HepG2 (cell line): Measurements from ENCODE around the gene PDZD2. TPM values are rescaled to one million over a fixed set of nuclear protein-coding genes. Genes with fewer than 3 reads are reported as not detected.

Source experiments
- ATAC-seq: fragments of 200-7000 bp; cut with Tn5 transposase; 3 replicates; pipeline ENCODE4 v1.9.1; 2020; ENCODE audit warnings: mild to moderate bottlenecking, moderate library complexity
- BruUV-seq: library from RNA; stranded (reverse); fragments of 400-500 nt; replicated peaks from 2 replicates; lab custom pipeline; 2021; lab: Mats Ljungman, UMichigan
- CTCF ChIA-PET: fragments of 300-600 bp; formaldehyde crosslinking; extraction: SDS; loops from one replicate; lab custom pipeline; 2021; ENCODE audit warnings: low total read pairs, inconsistent platforms, low intra/inter-chr PET ratio; lab: Yijun Ruan, JAX
- POLR2A ChIA-PET: fragments of 350-600 bp; sonication (Branson Sonifier 250); formaldehyde crosslinking; loops from one replicate; lab custom pipeline; 2020; ENCODE audit warnings: antibody characterized with exemption, inconsistent platforms; lab: Yijun Ruan, JAX
- DNase-seq: peaks from one replicate; pipeline ENCODE4 v3.0.0-alpha.2; 2015; ENCODE audit warnings: low spot score
- FAIRE-seq: peaks from 3 replicates; lab custom pipeline; 2011; peaks lifted over from hg19 to GRCh38; lab: Jason Lieb, UNC
- H2AFZ ChIP-seq: one replicate; pipeline ENCODE4 v1.6.1; 2011; ENCODE audit warnings: low read length, inconsistent platforms
- H3K27ac ChIP-seq: fragments of 300-600 bp; 3 replicates; pipeline ENCODE4 v1.8.0; 2011; ENCODE audit warnings: mixed run types, mild to moderate bottlenecking, mixed read lengths, low read length, inconsistent platforms; ENCODE audit not compliant: insufficient read depth; ENCODE audit errors: extremely low read length
- H3K27me3 ChIP-seq, 2 experiments: fragments of 200-600 bp in 1 of 2; 2 replicates in 1 of 2; 3 replicates in 1 of 2; pipeline versions ENCODE4 v1.6.0 to v1.8.0; 2011; ENCODE audit warnings: low read length in 2 of 2, mild to moderate bottlenecking in 2 of 2, moderate library complexity in 2 of 2, inconsistent platforms in 1 of 2; ENCODE audit not compliant: insufficient read depth in 2 of 2, control insufficient read depth in 1 of 2
- H3K36me3 ChIP-seq, 2 experiments: fragments of 200-600 bp in 1 of 2; replicated peaks in 1 of 2; 2 replicates in 1 of 2; 3 replicates in 1 of 2; pipeline versions ENCODE4 v1.5.1 to v1.8.0; 2011; ENCODE audit warnings: low read length in 2 of 2, inconsistent platforms in 1 of 2; ENCODE audit not compliant: insufficient read depth in 2 of 2, control insufficient read depth in 1 of 2
- H3K4me1 ChIP-seq: 2 replicates; pipeline ENCODE4 v1.5.1; 2012; ENCODE audit warnings: low read length, inconsistent platforms; ENCODE audit not compliant: insufficient read depth
- H3K4me2 ChIP-seq: 2 replicates; pipeline ENCODE4 v1.6.0; 2011; ENCODE audit warnings: low read depth, low read length, inconsistent platforms
- H3K4me3 ChIP-seq, 3 experiments: fragments of 200-600 bp in 1 of 3; sonication (generic), shearing (Covaris generic) in 1 of 3; replicated peaks in 1 of 3; 2 replicates each; pipeline ENCODE4 v1.5.1; 2011 to 2016; ENCODE audit warnings: low read length in 3 of 3, inconsistent platforms in 2 of 3, low read depth in 2 of 3, mild to moderate bottlenecking in 2 of 3, control low read depth in 1 of 3, mixed read lengths in 1 of 3; ENCODE audit not compliant: insufficient read depth in 1 of 3
- H3K79me2 ChIP-seq: one replicate; pipeline ENCODE4 v1.6.1; 2011; ENCODE audit warnings: low read length, inconsistent platforms; ENCODE audit not compliant: insufficient read depth
- H3K9ac ChIP-seq: 2 replicates; pipeline ENCODE4 v1.6.0; 2011; ENCODE audit warnings: mild to moderate bottlenecking, low read depth, low read length, inconsistent platforms; ENCODE audit not compliant: insufficient read depth
- H3K9me3 ChIP-seq: 2 replicates; pipeline ENCODE4 v1.5.1; 2012; ENCODE audit warnings: mild to moderate bottlenecking, low read length
- H4K20me1 ChIP-seq: 2 replicates; pipeline ENCODE4 v1.6.0; 2011; ENCODE audit warnings: inconsistent platforms, mild to moderate bottlenecking, low read length, moderate library complexity; ENCODE audit not compliant: insufficient read depth
- GLI4 ChIP-seq: sonication (generic); formaldehyde crosslinking; IDR thresholded peaks from 2 replicates; pipeline ENCODE4 v1.5.1; 2020; ENCODE audit warnings: missing genetic modification reagents, mild to moderate bottlenecking, moderate library complexity, borderline replicate concordance
- KDM2A ChIP-seq: sonication (generic); formaldehyde crosslinking; IDR thresholded peaks from 2 replicates; pipeline ENCODE4 v1.4.0; 2020; ENCODE audit warnings: low read depth, missing genetic modification reagents, borderline replicate concordance
- PHF20 ChIP-seq: sonication (generic); formaldehyde crosslinking; IDR thresholded peaks from 2 replicates; pipeline ENCODE4 v1.5.0; 2020; ENCODE audit warnings: mild to moderate bottlenecking, missing genetic modification reagents
- SMAD3 ChIP-seq: sonication (generic); formaldehyde crosslinking; IDR thresholded peaks from 2 replicates; pipeline ENCODE4 v1.4.0; 2020; ENCODE audit warnings: missing genetic modification reagents
- ZSCAN22 ChIP-seq: sonication (generic); formaldehyde crosslinking; IDR thresholded peaks from 2 replicates; pipeline ENCODE4 v1.4.0; 2020; ENCODE audit warnings: mild to moderate bottlenecking, missing genetic modification reagents
- ZSCAN29 ChIP-seq: sonication (generic); formaldehyde crosslinking; conservative IDR thresholded peaks from 2 replicates; pipeline ENCODE4 v1.4.0; 2020; ENCODE audit warnings: mild to moderate bottlenecking, missing genetic modification reagents
- WGBS: methylation state at CpG from one replicate; pipeline ENCODE4 v1.1.6; 2017; ENCODE audit warnings: low lambda C conversion rate; 5-methylcytosine and 5-hydroxymethylcytosine counted together
- in situ Hi-C: cut with HindIII; loops from 2 replicates; pipeline ENCODE4 v1.10.0; 2017; ENCODE audit warnings: low pct_unique_long_range_greater_than_20kb; ENCODE audit not compliant: extremely low pct_ligation_motif_present
- intact Hi-C: fragments of 100-400 bp; cut with micrococcal nuclease; formaldehyde crosslinking; loops from one replicate; pipeline ENCODE4 v1.10.0; 2022; ENCODE audit not compliant: unreplicated experiment
- polyA plus RNA-seq, 8 experiments: library from polyadenylated mRNA; depleted of rRNA in 3 of 8; stranded (reverse) in 7 of 8; unstranded in 1 of 8; fragments of >200 nt; fragmentation: Illumina TruSeq in 4 of 8; extraction: Trizol in 4 of 8; gene quantifications; 2 replicates each; pipeline versions ENCODE4 v1.2.1 to v1.2.3, GENCODE V29; 2011 to 2016; ENCODE audit warnings: low read depth in 4 of 8, missing spikeins in 1 of 8, mixed read lengths in 1 of 8; ENCODE audit not compliant: insufficient read depth in 1 of 8
- total RNA-seq, 5 experiments: library from RNA; depleted of rRNA; stranded (reverse); fragments of >200 nt; fragmentation: Illumina TruSeq; extraction: Trizol; gene quantifications; 2 replicates each; pipeline ENCODE4 v1.2.3, GENCODE V29; 2016; ENCODE audit warnings: low read depth in 1 of 5
- TF ChIP-seq, protein P1 (sequence below): sonication (generic); formaldehyde crosslinking; IDR thresholded peaks from 2 replicates; pipeline ENCODE4 v1.5.1; 2020; ENCODE audit warnings: missing genetic modification reagents, mild to moderate bottlenecking, borderline replicate concordance
- TF ChIP-seq, protein P2 (sequence below): sonication (generic); formaldehyde crosslinking; IDR thresholded peaks from 2 replicates; pipeline ENCODE4 v1.4.0; 2020; ENCODE audit warnings: missing genetic modification reagents
- TF ChIP-seq, protein P3 (sequence below): sonication (generic); formaldehyde crosslinking; IDR thresholded peaks from 2 replicates; pipeline ENCODE4 v1.9.0; 2022; ENCODE audit warnings: missing genetic modification reagents, mild to moderate bottlenecking, borderline replicate concordance

The PDZD2 gene
- total and polyA plus RNA-seq, 2 of the 13 experiments (the other 11 are each of a cell fraction or from before 2014, with no cell fraction given): 0.04 TPM; not detected in 1

GRCh38 chr5:32061236-32061635 is 422.3 kb downstream of the PDZD2 start:
- intact Hi-C loops: no loop called here
- CTCF ChIA-PET: no interaction called here

GRCh38 chr5:32066448-32066847 is 427.5 kb downstream of the PDZD2 start:
- CTCF ChIA-PET: no interaction called here
- no peak for ATAC-seq

More at GRCh38 chr5:32061236-32061635, 422.3 kb downstream of the PDZD2 start:
- Histone ChIP-seq H3K9ac (no peak overlapping the region), H3K4me1 (no peaks in the 10 kb centered on the region), H3K9me3 (no peaks in the 10 kb centered on the region), H3K27me3 (no peaks in the 10 kb centered on the region; a peak in 1 of 5 replicates), H3K4me2 (no peak overlapping the region), H3K27ac (no peak overlapping the region), H3K4me3 (no peak overlapping the region), H2AFZ (no peak overlapping the region), H3K79me2 (no peaks in the 10 kb centered on the region), H3K36me3 (no peaks in the 10 kb centered on the region), H4K20me1 (no peaks in the 10 kb centered on the region)
- in situ Hi-C loops: no loop called here
- no peak for ATAC-seq
- WGBS: 7% methylated on average over 2 of the region's 2 CpGs
- TF ChIP-seq ZSCAN29 (no peak), PHF20 (CRISPR knock-in tag) (no peak), GLI4 (CRISPR knock-in tag) (no peak)
- TF ChIP-seq, protein P1, sequence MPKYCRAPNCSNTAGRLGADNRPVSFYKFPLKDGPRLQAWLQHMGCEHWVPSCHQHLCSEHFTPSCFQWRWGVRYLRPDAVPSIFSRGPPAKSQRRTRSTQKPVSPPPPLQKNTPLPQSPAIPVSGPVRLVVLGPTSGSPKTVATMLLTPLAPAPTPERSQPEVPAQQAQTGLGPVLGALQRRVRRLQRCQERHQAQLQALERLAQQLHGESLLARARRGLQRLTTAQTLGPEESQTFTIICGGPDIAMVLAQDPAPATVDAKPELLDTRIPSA: no peak
- TF ChIP-seq, protein P2, sequence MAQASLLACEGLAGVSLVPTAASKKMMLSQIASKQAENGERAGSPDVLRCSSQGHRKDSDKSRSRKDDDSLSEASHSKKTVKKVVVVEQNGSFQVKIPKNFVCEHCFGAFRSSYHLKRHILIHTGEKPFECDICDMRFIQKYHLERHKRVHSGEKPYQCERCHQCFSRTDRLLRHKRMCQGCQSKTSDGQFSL: no peak
- TF ChIP-seq, protein P3, sequence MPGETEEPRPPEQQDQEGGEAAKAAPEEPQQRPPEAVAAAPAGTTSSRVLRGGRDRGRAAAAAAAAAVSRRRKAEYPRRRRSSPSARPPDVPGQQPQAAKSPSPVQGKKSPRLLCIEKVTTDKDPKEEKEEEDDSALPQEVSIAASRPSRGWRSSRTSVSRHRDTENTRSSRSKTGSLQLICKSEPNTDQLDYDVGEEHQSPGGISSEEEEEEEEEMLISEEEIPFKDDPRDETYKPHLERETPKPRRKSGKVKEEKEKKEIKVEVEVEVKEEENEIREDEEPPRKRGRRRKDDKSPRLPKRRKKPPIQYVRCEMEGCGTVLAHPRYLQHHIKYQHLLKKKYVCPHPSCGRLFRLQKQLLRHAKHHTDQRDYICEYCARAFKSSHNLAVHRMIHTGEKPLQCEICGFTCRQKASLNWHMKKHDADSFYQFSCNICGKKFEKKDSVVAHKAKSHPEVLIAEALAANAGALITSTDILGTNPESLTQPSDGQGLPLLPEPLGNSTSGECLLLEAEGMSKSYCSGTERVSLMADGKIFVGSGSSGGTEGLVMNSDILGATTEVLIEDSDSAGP (CRISPR knock-in tag): no peak
- DNase-seq: no peak
- FAIRE-seq: no peak
- POLR2A ChIA-PET: no interaction called here
- BruUV-seq: no TSS peak

More at GRCh38 chr5:32066448-32066847, 427.5 kb downstream of the PDZD2 start:
- in situ Hi-C loops: no loop called here
- Histone ChIP-seq H3K27me3 (no peaks in the 10 kb centered on the region; a peak in 2 of 5 replicates), H3K36me3 (no peaks in the 10 kb centered on the region), H2AFZ (no peak overlapping the region), H3K79me2 (no peaks in the 10 kb centered on the region), H3K4me1 (no peaks in the 10 kb centered on the region), H3K9me3 (no peaks in the 10 kb centered on the region)
- no peak for DNase-seq
- TF ChIP-seq KDM2A (CRISPR knock-in tag) (no peak), ZSCAN22 (no peak), SMAD3 (CRISPR knock-in tag) (no peak)
- TF ChIP-seq, all 625 proteins: peak for 0
- no peak for FAIRE-seq
- WGBS: 47% methylated on average over 5 of the region's 5 CpGs
- no peaks in the 10 kb centered on the region for H4K20me1 ChIP-seq
- no TSS peak for BruUV-seq
- no peak overlapping the region for H3K4me3 ChIP-seq
- no peak overlapping the region for H3K27ac ChIP-seq
- no peak overlapping the region for H3K4me2 ChIP-seq
- intact Hi-C loops: no loop called here
- POLR2A ChIA-PET: no interaction called here
- H3K9ac ChIP-seq: no peak overlapping the region
